Esophagus squamous epithelium (tissue), 5 donors: ENCODE results near the gene SUPT4H1. TPM values are rescaled to one million over a fixed set of nuclear protein-coding genes. Genes with fewer than 3 reads are reported as not detected.

Experiments
- DNase-seq: peaks from one replicate; lab custom pipeline; 2025; lab: John Stamatoyannopoulos, UW
- H3K27ac ChIP-seq, 4 donors: fragments of 200-600 bp; sonication (generic); one replicate each; pipeline ENCODE4 v1.5.1; 2016 to 2019; ENCODE audit warnings: mild to moderate bottlenecking in 1 of 4
- H3K27me3 ChIP-seq, 4 donors: fragments of 200-600 bp; sonication (generic); 1 replicate in 3 of 4; 2 replicates in 1 of 4; pipeline versions ENCODE4 v1.5.1 to v1.6.0; 2017 to 2021; ENCODE audit warnings: antibody characterized with exemption in 1 of 4
- H3K36me3 ChIP-seq, 3 donors: fragments of 200-600 bp; sonication (generic); one replicate each; pipeline ENCODE4 v1.5.1; 2016 to 2019
- H3K4me1 ChIP-seq, 3 donors: fragments of 200-600 bp; sonication (generic); one replicate each; pipeline ENCODE4 v1.5.1; 2017 to 2019
- H3K4me3 ChIP-seq, 4 donors: fragments of 200-600 bp; sonication (generic); 1 replicate in 3 of 4; 2 replicates in 1 of 4; pipeline ENCODE4 v1.5.1; 2016 to 2019; ENCODE audit warnings: mild to moderate bottlenecking in 2 of 4, moderate library complexity in 1 of 4
- H3K9me3 ChIP-seq, 3 donors: fragments of 200-600 bp; sonication (generic); one replicate each; pipeline ENCODE4 v1.5.1; 2016 to 2019
- POLR2A ChIP-seq, 4 donors: fragments of 450-650 bp; IDR thresholded peaks; one replicate each; pipeline ENCODE4 v1.6.1; 2017; ENCODE audit warnings: antibody characterized with exemption in 4 of 4, mild to moderate bottlenecking in 4 of 4, moderate library complexity in 3 of 4
- WGBS, 2 donors: methylation state at CpG; one replicate each; pipeline ENCODE4 v1.1.5; 2018; 5-methylcytosine and 5-hydroxymethylcytosine counted together
- intact Hi-C: fragments of 100-400 bp; cut with DNase I; formaldehyde crosslinking; loops from one replicate; pipeline ENCODE4 v1.15.0; 2022
- total RNA-seq, 4 donors: library from RNA; depleted of rRNA; stranded (reverse); fragments of >200 nt; gene quantifications; one replicate each; pipeline ENCODE4 v1.1.0, GENCODE V29; 2016
- TF ChIP-seq, protein P1 (sequence below), 6 experiments: fragments of 450-650 bp in 4 of 6; fragments of 200-600 bp in 2 of 6; sonication (generic) in 2 of 6; IDR thresholded peaks; one replicate each; pipeline ENCODE4 v1.5.1; 2016 to 2019; ENCODE audit warnings: antibody characterized with exemption in 6 of 6, mild to moderate bottlenecking in 4 of 6, moderate library complexity in 4 of 6
- donor health status: DM: yes; HTN: yes; CAD: no.

Gene SUPT4H1
- 10 to 100 TPM; 29.9 to 54.9 (median 37.0) TPM for total RNA-seq

DNA sequence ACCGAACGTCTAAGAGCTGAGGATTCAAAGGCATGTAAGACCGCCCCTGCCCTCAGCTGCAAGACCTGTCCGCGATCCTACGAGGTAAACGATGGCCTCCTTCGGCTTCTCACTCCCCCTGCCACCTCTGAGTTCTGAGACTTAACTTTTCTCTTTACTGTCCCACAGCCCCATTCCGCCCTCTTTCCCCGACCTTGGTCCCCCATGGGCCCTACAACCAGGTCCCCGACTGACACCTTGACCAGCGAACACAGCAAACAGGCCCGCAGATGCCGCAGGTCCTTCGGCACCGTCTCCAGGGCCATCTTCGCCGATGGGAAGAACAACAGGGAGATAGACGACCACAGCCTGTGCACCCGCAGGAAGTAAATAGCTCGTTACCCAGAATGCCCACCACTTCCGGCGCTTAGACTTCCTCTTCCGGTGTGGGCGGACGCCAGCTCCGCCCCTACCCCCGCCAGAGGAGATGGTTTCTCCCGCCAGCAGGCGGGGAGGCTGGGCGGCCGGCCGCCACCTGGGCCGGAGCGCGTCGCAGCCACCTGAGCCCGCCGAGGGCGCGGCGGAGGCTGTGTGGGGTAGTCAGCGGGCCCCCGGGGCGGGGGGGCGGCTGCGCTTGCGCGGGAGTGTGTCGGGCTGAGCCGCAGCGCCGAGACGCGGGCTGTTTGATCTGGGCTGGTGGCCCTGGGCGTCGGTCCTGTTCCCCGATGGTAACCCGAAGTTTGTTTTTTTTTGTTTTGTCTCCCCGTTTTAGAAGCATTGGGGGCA lies at the start of gene SUPT4H1:
Gene SUPT4H1, minus strand, starts transcription at position 371 of the 765 bp plus-strand sequence. Its CDS starts 66 bp downstream, at position 305.
- TF ChIP-seq POLR2A (IDR thresholded peaks at IDR 0.05) = peak in 3 of 4 donors; percentile 70 to 93 (median 89)
- TF ChIP-seq, protein P1, sequence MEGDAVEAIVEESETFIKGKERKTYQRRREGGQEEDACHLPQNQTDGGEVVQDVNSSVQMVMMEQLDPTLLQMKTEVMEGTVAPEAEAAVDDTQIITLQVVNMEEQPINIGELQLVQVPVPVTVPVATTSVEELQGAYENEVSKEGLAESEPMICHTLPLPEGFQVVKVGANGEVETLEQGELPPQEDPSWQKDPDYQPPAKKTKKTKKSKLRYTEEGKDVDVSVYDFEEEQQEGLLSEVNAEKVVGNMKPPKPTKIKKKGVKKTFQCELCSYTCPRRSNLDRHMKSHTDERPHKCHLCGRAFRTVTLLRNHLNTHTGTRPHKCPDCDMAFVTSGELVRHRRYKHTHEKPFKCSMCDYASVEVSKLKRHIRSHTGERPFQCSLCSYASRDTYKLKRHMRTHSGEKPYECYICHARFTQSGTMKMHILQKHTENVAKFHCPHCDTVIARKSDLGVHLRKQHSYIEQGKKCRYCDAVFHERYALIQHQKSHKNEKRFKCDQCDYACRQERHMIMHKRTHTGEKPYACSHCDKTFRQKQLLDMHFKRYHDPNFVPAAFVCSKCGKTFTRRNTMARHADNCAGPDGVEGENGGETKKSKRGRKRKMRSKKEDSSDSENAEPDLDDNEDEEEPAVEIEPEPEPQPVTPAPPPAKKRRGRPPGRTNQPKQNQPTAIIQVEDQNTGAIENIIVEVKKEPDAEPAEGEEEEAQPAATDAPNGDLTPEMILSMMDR (IDR thresholded peaks at IDR 0.05) = peak in 4 of 6 experiments; percentile 17 to 49 (median 44)
- 0 to 1% methylated on average over 15 to 25 of the region's 60 CpGs for WGBS, 2 donors
- Histone ChIP-seq H3K27me3 (no peaks in the 10 kb centered on the region), H3K4me3 (peak within 1 kb of the TSS; percentile 71 to 90 (median 84)), H3K9me3 (no peaks in the 10 kb centered on the region), H3K27ac (peak within 1 kb of the TSS; percentile 94 to 97 (median 94)), H3K36me3 (peaks cover 19 to 58% (median 24%) of the 10 kb centered on the region in 3 donors), H3K4me1 (peaks cover 6 to 29% (median 7%) of the 10 kb centered on the region in 3 donors)
- peak; percentile 51 for DNase-seq
- intact Hi-C loops = loop anchor here (10.0 kb wide), 1 partner anchor 163 kb away; the partner anchor contains the start of gene MTMR4

DNA sequence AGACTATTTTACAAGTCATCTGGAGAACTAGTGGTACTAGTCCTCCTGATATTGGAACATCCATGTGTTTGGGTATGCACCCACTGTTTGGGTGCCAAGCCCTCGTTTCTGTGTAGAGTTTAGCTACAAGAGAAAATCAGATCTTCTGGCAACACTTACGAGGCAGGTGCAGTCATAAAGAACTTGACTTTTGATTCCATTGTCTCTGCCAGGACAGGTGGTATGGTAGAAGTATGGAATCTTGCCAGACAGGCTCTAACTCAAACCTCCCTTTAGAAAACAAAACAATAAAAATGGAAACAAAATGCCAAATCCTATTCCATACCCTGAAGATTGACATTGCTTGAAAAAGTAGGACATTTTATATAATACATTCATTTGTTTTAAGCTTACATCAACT lies 49.3 kb upstream of the SUPT4H1 start:
- intact Hi-C loops = no loop called here
- no peak for TF ChIP-seq POLR2A (IDR thresholded peaks at IDR 0.05)
- TF ChIP-seq, protein P1 (IDR thresholded peaks at IDR 0.05) = no peak
- Histone ChIP-seq H3K27me3 (peaks cover 0 to 6% (median 0%) of the 10 kb centered on the region in 4 donors), H3K4me3 (no peak overlapping the region), H3K4me1 (peaks cover 0 to 83% (median 13%) of the 10 kb centered on the region in 3 donors), H3K36me3 (no peaks in the 10 kb centered on the region), H3K27ac (peak overlapping the region in 3 of 4 donors; percentile 15 to 72 (median 65)), H3K9me3 (no peaks in the 10 kb centered on the region)
- whole genome bisulfite sequencing, 2 donors = 36 to 61% methylated on average over 2 of the region's 2 CpGs
- DNase-seq = no peak

DNA sequence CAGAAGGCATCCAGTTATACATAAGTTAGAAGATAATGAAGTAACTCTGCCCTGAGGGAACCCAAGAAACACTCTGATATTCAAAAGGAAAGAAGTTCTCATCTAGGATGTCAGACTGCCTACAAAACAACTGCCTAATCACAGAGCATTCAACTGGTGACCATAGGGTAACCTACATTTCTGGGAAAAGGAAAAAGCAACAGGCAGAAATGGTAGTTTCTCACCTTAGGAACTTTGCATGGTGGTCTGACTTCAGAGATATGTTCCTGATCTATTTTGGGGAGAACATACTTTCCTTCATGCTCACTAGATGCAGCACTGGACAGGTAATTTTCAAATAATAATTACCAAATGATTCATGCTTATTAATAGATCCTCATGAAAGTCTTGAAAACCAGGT lies 48.8 kb upstream of the SUPT4H1 start:
- Histone ChIP-seq H3K27ac (peak overlapping the region in 3 of 4 donors; percentile 15 to 72 (median 65)), H3K4me3 (no peak overlapping the region), H3K36me3 (no peaks in the 10 kb centered on the region), H3K9me3 (no peaks in the 10 kb centered on the region), H3K27me3 (peaks cover 0 to 6% (median 0%) of the 10 kb centered on the region in 4 donors), H3K4me1 (peaks cover 0 to 79% (median 13%) of the 10 kb centered on the region in 3 donors)
- TF ChIP-seq POLR2A (IDR thresholded peaks at IDR 0.05) = no peak
- TF ChIP-seq, protein P1 (IDR thresholded peaks at IDR 0.05) = no peak
- intact Hi-C loops = no loop called here
- DNase-seq = no peak

DNA sequence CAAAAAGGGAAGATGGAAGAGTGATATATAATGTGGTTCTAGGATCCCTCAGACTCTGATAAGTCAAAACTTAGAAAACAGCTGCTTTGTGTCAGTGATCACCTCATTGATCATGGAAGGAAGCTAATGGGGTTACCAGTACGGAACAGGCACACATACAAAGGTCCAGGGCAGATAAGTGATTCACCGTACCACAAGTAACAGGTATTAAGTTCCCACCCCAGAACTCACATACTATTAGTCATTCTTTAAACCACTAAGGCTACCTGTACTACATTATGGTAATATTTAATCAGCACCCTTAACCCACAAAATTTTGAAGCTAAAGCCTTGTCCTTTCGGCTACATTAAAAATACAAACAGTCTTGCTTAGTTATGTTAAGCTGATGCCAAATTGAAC lies 48.0 kb upstream of the SUPT4H1 start:
- no peaks in the 10 kb centered on the region for H3K36me3 ChIP-seq
- H3K27me3 ChIP-seq = peaks cover 0 to 6% (median 0%) of the 10 kb centered on the region in 4 donors
- whole genome bisulfite sequencing, 2 donors = 39 to 55% methylated on average over 3 of the region's 3 CpGs
- peaks cover 0 to 72% (median 13%) of the 10 kb centered on the region in 3 donors for H3K4me1 ChIP-seq
- intact Hi-C loops = no loop called here
- H3K9me3 ChIP-seq = no peaks in the 10 kb centered on the region
- H3K27ac ChIP-seq = peak overlapping the region in 2 of 4 donors; percentile 35 to 65
- TF ChIP-seq, protein P1 (IDR thresholded peaks at IDR 0.05) = no peak
- TF ChIP-seq POLR2A (IDR thresholded peaks at IDR 0.05) = no peak
- no peak overlapping the region for H3K4me3 ChIP-seq
- DNase-seq = no peak
